Loucy (cell line): ENCODE measurements around the gene DZANK1.

Experiments
- H2AFZ ChIP-seq: fragments of 200-600 bp; sonication (generic); 2 replicates; pipeline ENCODE4 v1.6.0; 2016; ENCODE audit warnings: antibody characterized with exemption, mild to moderate bottlenecking, low read length, moderate library complexity
- H3F3A ChIP-seq: fragments of 200-600 bp; 2 replicates; pipeline ENCODE4 v1.6.0; 2016; ENCODE audit warnings: antibody characterized with exemption, low read depth, mild to moderate bottlenecking
- H3K27me3 ChIP-seq: fragments of 200-600 bp; sonication (generic); 2 replicates; pipeline ENCODE4 v1.6.1; 2014; ENCODE audit warnings: low read length, mild to moderate bottlenecking; ENCODE audit not compliant: insufficient read depth, poor library complexity, severe bottlenecking
- H3K36me3 ChIP-seq: fragments of 200-600 bp; sonication (generic); 2 replicates; pipeline ENCODE4 v1.6.1; 2016; ENCODE audit warnings: low read length; ENCODE audit not compliant: insufficient read depth
- H3K4me1 ChIP-seq: fragments of 200-600 bp; sonication (generic); 2 replicates; pipeline ENCODE4 v1.5.1; 2014; ENCODE audit warnings: low read length, mild to moderate bottlenecking; ENCODE audit not compliant: insufficient read depth, poor library complexity, severe bottlenecking
- H3K4me2 ChIP-seq: fragments of 200-600 bp; sonication (generic); 2 replicates; pipeline ENCODE4 v1.6.0; 2014; ENCODE audit warnings: antibody characterized with exemption, low read length, low read depth, mild to moderate bottlenecking; ENCODE audit not compliant: poor library complexity, severe bottlenecking
- H3K4me3 ChIP-seq: fragments of 200-600 bp; sonication (generic); 2 replicates; pipeline ENCODE4 v1.5.1; 2014; ENCODE audit warnings: low read length, mild to moderate bottlenecking, mixed read lengths; ENCODE audit not compliant: poor library complexity, severe bottlenecking
- H3K79me2 ChIP-seq: fragments of 200-600 bp; sonication (generic); 2 replicates; pipeline ENCODE4 v1.6.1; 2014; ENCODE audit warnings: low read length; ENCODE audit not compliant: insufficient read depth
- H3K9ac ChIP-seq: fragments of 200-600 bp; sonication (generic); 2 replicates; pipeline ENCODE4 v1.6.0; 2014; ENCODE audit warnings: mild to moderate bottlenecking, low read depth, low read length, moderate library complexity; ENCODE audit not compliant: poor library complexity, severe bottlenecking
- H3K9me2 ChIP-seq: fragments of 200-600 bp; sonication (generic); replicated peaks from 2 replicates; pipeline ENCODE4 v1.6.1; 2016; ENCODE audit warnings: low read depth, low read length, mixed read lengths
- H3K9me3 ChIP-seq: fragments of 200-600 bp; sonication (generic); 2 replicates; pipeline ENCODE4 v1.6.1; 2014; ENCODE audit warnings: mild to moderate bottlenecking, antibody characterized with exemption, low read length, low read depth; ENCODE audit not compliant: insufficient read depth
- H4K20me1 ChIP-seq: fragments of 200-600 bp; sonication (generic); 2 replicates; pipeline ENCODE4 v1.6.0; 2014; ENCODE audit warnings: antibody characterized with exemption, low read length, mild to moderate bottlenecking; ENCODE audit not compliant: insufficient read depth, poor library complexity, severe bottlenecking
- EZH2phosphoT487 ChIP-seq: fragments of 200-600 bp; IDR thresholded peaks from 2 replicates; pipeline ENCODE4 v1.6.1; 2018; ENCODE audit warnings: antibody characterized with exemption, mild to moderate bottlenecking, moderate library complexity, borderline replicate concordance
- TF ChIP-seq, protein P1 (sequence below): fragments of 200-600 bp; sonication (generic); conservative IDR thresholded peaks from 2 replicates; pipeline ENCODE4 v1.5.1; 2014; ENCODE audit warnings: mild to moderate bottlenecking, antibody characterized with exemption, low read length

Gene DZANK1

DNA sequence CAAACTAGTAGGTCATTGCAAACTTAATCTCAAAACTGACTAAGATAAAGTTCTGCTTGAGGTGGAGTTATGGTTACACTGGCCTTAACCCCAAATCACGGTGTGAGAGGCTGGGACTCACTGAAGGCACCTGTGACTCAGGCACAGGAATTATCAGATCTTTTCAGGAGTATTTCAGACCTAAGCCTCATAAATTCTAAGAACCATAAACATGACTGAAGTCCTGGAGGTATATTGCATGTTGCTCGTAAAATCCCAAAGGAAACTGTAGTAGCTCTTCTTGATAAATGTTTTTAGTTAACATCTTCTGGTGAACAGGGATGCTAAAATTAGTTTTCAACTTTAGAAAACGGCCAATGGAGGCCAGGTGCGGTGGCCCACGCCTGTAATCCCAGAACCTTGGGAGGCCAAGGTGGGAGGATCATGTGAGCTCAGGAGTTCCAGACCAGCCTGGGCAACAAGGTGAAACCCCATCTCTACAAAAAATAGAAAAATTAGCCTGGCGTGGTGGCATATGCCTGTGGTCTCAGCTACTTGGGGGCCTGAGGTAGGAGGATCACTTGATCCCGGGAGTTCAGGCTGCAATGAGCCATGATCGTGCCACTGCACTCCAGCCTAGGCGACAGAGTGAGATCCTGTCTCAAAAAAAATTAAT lies 36.5 kb downstream of the DZANK1 start:
- no peaks in the 10 kb centered on the region for H3K9me3 ChIP-seq
- no peaks in the 10 kb centered on the region for H3K27me3 ChIP-seq
- H4K20me1 ChIP-seq = no peaks in the 10 kb centered on the region
- H3K4me3 ChIP-seq = no peak overlapping the region
- H3K9me2 ChIP-seq = no peaks in the 10 kb centered on the region
- H3K79me2 ChIP-seq = no peaks in the 10 kb centered on the region
- no peak overlapping the region for H3K4me2 ChIP-seq
- TF ChIP-seq EZH2phosphoT487 = no peak
- TF ChIP-seq, protein P1, sequence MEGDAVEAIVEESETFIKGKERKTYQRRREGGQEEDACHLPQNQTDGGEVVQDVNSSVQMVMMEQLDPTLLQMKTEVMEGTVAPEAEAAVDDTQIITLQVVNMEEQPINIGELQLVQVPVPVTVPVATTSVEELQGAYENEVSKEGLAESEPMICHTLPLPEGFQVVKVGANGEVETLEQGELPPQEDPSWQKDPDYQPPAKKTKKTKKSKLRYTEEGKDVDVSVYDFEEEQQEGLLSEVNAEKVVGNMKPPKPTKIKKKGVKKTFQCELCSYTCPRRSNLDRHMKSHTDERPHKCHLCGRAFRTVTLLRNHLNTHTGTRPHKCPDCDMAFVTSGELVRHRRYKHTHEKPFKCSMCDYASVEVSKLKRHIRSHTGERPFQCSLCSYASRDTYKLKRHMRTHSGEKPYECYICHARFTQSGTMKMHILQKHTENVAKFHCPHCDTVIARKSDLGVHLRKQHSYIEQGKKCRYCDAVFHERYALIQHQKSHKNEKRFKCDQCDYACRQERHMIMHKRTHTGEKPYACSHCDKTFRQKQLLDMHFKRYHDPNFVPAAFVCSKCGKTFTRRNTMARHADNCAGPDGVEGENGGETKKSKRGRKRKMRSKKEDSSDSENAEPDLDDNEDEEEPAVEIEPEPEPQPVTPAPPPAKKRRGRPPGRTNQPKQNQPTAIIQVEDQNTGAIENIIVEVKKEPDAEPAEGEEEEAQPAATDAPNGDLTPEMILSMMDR = no peak
- no peak overlapping the region for H2AFZ ChIP-seq
- H3K4me1 ChIP-seq = no peaks in the 10 kb centered on the region
- H3K36me3 ChIP-seq = no peaks in the 10 kb centered on the region
- no peaks in the 10 kb centered on the region for H3F3A ChIP-seq
- H3K9ac ChIP-seq = no peak overlapping the region

DNA sequence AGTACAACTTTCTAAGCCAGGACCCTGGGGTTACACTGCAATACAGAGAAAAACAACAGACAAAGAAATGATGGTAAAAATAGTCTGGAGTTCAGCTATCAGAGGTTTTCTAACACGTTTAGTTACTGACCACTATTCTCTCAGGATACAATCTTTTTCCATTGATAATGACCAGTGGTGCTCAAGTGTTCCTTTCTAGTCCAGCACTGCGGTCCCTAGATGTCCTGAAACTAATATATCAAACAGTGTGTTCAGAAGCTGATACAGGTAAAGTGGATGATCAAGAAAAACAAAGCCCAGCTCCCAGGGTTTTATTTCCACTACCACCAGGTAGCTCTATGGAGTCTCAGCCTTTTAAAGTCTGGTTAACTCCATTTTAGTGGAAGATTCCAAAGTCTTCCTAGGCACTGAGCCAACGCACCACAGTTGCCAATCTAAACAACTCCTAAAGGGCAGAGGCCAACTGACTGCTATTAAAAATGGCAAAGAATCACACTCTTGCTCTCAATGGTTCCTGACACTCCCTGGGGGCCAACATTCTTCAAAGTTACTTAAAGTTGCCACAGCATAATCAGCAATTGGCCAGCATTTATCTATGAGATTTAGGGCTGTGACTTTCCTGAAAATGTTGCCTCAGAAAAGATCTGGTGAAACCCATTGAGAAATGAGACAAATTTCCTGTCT lies 38.2 kb downstream of the DZANK1 start:
- Histone ChIP-seq H3K27me3 (no peaks in the 10 kb centered on the region), H3K9me2 (no peaks in the 10 kb centered on the region), H3K9me3 (no peaks in the 10 kb centered on the region), H3K36me3 (no peaks in the 10 kb centered on the region), H3K4me2 (no peak overlapping the region), H3K4me1 (no peaks in the 10 kb centered on the region), H3F3A (no peaks in the 10 kb centered on the region), H3K9ac (no peak overlapping the region), H4K20me1 (no peaks in the 10 kb centered on the region), H3K79me2 (no peaks in the 10 kb centered on the region), H3K4me3 (no peak overlapping the region), H2AFZ (no peak overlapping the region)
- TF ChIP-seq, protein P1 = no peak
- no peak for TF ChIP-seq EZH2phosphoT487

DNA sequence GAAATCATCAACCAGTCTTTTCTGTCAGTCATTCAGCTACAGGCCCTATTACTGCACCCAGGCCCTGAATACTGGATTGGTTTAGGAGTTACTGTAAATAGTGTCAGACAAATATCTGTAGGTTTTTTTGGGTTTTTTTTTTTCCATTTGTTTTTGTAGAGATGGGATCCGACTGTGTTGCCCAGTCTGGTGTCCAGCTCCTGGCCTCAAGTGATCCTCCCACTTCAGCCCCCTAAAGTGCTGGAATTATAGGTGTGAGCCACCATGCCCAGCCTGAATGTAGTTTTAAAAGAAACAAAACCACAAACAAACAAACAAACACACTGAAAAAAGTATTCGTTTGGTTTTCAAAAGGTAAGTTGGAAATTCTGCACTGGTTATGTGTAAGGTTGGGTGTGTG lies 39.6 kb downstream of the DZANK1 start:
- Histone ChIP-seq H3K4me1 (no peaks in the 10 kb centered on the region), H3K9me2 (no peaks in the 10 kb centered on the region), H4K20me1 (no peaks in the 10 kb centered on the region), H3F3A (no peaks in the 10 kb centered on the region), H3K4me3 (no peak overlapping the region), H3K4me2 (no peak overlapping the region), H3K27me3 (no peaks in the 10 kb centered on the region), H3K9ac (no peak overlapping the region), H3K79me2 (no peaks in the 10 kb centered on the region), H2AFZ (no peak overlapping the region), H3K9me3 (no peaks in the 10 kb centered on the region), H3K36me3 (no peaks in the 10 kb centered on the region)
- TF ChIP-seq, protein P1 = no peak
- TF ChIP-seq EZH2phosphoT487 = no peak
